CD14-positive monocyte (primary cell): ENCODE data around the gene LSM4. TPM values are rescaled to one million over a fixed set of nuclear protein-coding genes. Genes with fewer than 3 reads are reported as not detected.

Experiments
- DNase-seq, 3 donors: peaks; one replicate each; pipeline ENCODE4 v3.0.0-alpha.2; 2011 to 2022
- H2AFZ ChIP-seq: 2 replicates; pipeline ENCODE4 v1.6.0; 2012; ENCODE audit warnings: mild to moderate bottlenecking, low read depth, low read length, inconsistent platforms; ENCODE audit not compliant: insufficient read depth, poor library complexity, severe bottlenecking
- H3K27ac ChIP-seq, 2 donors: 1 replicate in 1 of 2; 2 replicates in 1 of 2; pipeline ENCODE4 v1.5.1; 2012 to 2013; ENCODE audit warnings: low read length in 2 of 2, control low read depth in 1 of 2, inconsistent platforms in 1 of 2, low read depth in 1 of 2, mild to moderate bottlenecking in 1 of 2
- H3K27me3 ChIP-seq, 2 donors: one replicate each; pipeline versions ENCODE4 v1.6.0 to v1.6.1; 2011 to 2013; ENCODE audit warnings: low read length in 2 of 2; ENCODE audit not compliant: control insufficient read depth in 2 of 2, insufficient read depth in 2 of 2
- H3K36me3 ChIP-seq, 2 donors: replicated peaks in 1 of 2; 1 replicate in 1 of 2; 2 replicates in 1 of 2; pipeline versions ENCODE4 v1.5.1 to v1.6.1; 2012 to 2013; ENCODE audit warnings: low read length in 2 of 2, control low read depth in 1 of 2, inconsistent platforms in 1 of 2, mild to moderate bottlenecking in 1 of 2; ENCODE audit not compliant: insufficient read depth in 2 of 2, control insufficient read depth in 1 of 2
- H3K4me1 ChIP-seq, 2 donors: 1 replicate in 1 of 2; 2 replicates in 1 of 2; pipeline versions ENCODE4 v1.5.1 to v1.6.1; 2012 to 2013; ENCODE audit warnings: low read length in 2 of 2, control low read depth in 1 of 2, inconsistent platforms in 1 of 2, mild to moderate bottlenecking in 1 of 2, moderate library complexity in 1 of 2; ENCODE audit not compliant: insufficient read depth in 2 of 2, control insufficient read depth in 1 of 2
- H3K4me2 ChIP-seq: replicated peaks from 2 replicates; pipeline ENCODE3; 2012; ENCODE audit warnings: low read length, moderate library complexity, mild to moderate bottlenecking; ENCODE audit not compliant: poor library complexity, severe bottlenecking; ENCODE audit errors: extremely low read depth
- H3K4me3 ChIP-seq, 3 experiments: fragments of 200-600 bp in 1 of 3; sonication (generic) in 1 of 3; replicated peaks in 1 of 3; 1 replicate in 2 of 3; 2 replicates in 1 of 3; pipeline ENCODE4 v1.5.1; 2011 to 2013; ENCODE audit warnings: low read length in 3 of 3, mild to moderate bottlenecking in 3 of 3, control low read depth in 2 of 3, low read depth in 2 of 3, inconsistent platforms in 1 of 3, moderate library complexity in 1 of 3
- H3K79me2 ChIP-seq: 2 replicates; pipeline ENCODE4 v1.6.0; 2012; ENCODE audit warnings: mild to moderate bottlenecking, control low read depth, inconsistent platforms, low read length, moderate library complexity; ENCODE audit not compliant: insufficient read depth
- H3K9ac ChIP-seq: 2 replicates; pipeline ENCODE4 v1.6.0; 2017; ENCODE audit warnings: low read length, mild to moderate bottlenecking; ENCODE audit not compliant: insufficient read depth, poor library complexity, severe bottlenecking
- H3K9me3 ChIP-seq, 2 donors: replicated peaks in 1 of 2; 1 replicate in 1 of 2; 2 replicates in 1 of 2; pipeline versions ENCODE4 v1.5.1 to v1.6.1; 2012 to 2013; ENCODE audit warnings: low read length in 2 of 2, control low read depth in 1 of 2; ENCODE audit not compliant: control insufficient read depth in 1 of 2, insufficient read depth in 1 of 2
- H4K20me1 ChIP-seq: 2 replicates; pipeline ENCODE4 v1.6.0; 2012; ENCODE audit warnings: mild to moderate bottlenecking, low read length, control low read depth, moderate library complexity; ENCODE audit not compliant: insufficient read depth
- H3K27ac Mint-ChIP-seq, 7 donors: one replicate each; pipeline ENCODE4 v1.8.0; 2020; ENCODE audit warnings: mild to moderate bottlenecking in 7 of 7, mixed read lengths in 7 of 7, moderate library complexity in 6 of 7, inconsistent platforms in 2 of 7
- H3K27me3 Mint-ChIP-seq, 3 donors: one replicate each; pipeline ENCODE4 v1.8.0; 2021 to 2022; ENCODE audit warnings: low read depth in 3 of 3, mild to moderate bottlenecking in 3 of 3, mixed read lengths in 3 of 3, moderate library complexity in 3 of 3, inconsistent platforms in 1 of 3
- H3K36me3 Mint-ChIP-seq, 2 donors: one replicate each; pipeline ENCODE4 v1.8.0; 2020; ENCODE audit warnings: mixed read lengths in 2 of 2, inconsistent platforms in 1 of 2, mild to moderate bottlenecking in 1 of 2
- H3K4me1 Mint-ChIP-seq: one replicate; pipeline ENCODE4 v1.8.0; 2020; ENCODE audit warnings: mild to moderate bottlenecking, mixed read lengths
- H3K4me3 Mint-ChIP-seq, 2 donors: one replicate each; pipeline ENCODE4 v1.8.0; 2020; ENCODE audit warnings: mild to moderate bottlenecking in 2 of 2, mixed read lengths in 2 of 2, moderate library complexity in 1 of 2
- H3K9me3 Mint-ChIP-seq, 7 donors: one replicate each; pipeline ENCODE4 v1.8.0; 2020 to 2022; ENCODE audit warnings: mixed read lengths in 7 of 7, mild to moderate bottlenecking in 6 of 7, moderate library complexity in 6 of 7, inconsistent platforms in 2 of 7
- CTCF ChIP-seq: fragments of 200-600 bp; IDR thresholded peaks from one replicate; pipeline ENCODE4 v1.8.0; 2022; ENCODE audit warnings: antibody characterized with exemption, mild to moderate bottlenecking
- whole genome bisulfite sequencing: methylation state at CpG from one replicate; pipeline ENCODE4 v1.1.5; 2013; ENCODE audit warnings: missing lambda C conversion rate; ENCODE audit not compliant: insufficient coverage; 5-methylcytosine and 5-hydroxymethylcytosine counted together
- intact Hi-C, 2 donors: fragments of 100-400 bp; cut with micrococcal nuclease; formaldehyde crosslinking; loops; one replicate each; pipeline versions ENCODE4 v1.15.0 to v1.15.1; 2023
- polyA plus RNA-seq, 3 donors: library from polyadenylated mRNA; depleted of rRNA in 1 of 3; unstranded in 2 of 3; stranded (reverse) in 1 of 3; fragments of 300-500 nt in 2 of 3; fragments of >200 nt in 1 of 3; fragmentation: Illumina TruSeq in 2 of 3; gene quantifications; 1 replicate in 2 of 3; 2 replicates in 1 of 3; pipeline ENCODE4 v1.2.3, GENCODE V29; 2012 to 2021

LSM4 gene
- polyA plus RNA-seq, 3 donors: 66.5 to 143 (median 97.0) TPM

GRCh38 chr19:18269070-18269723 lies 53.7 kb downstream of the LSM4 start:
- WGBS: 0% methylated on average over 2 of the region's 2 CpGs
- Histone ChIP-seq H2AFZ (no peak overlapping the region), H3K79me2 (no peaks in the 10 kb centered on the region), H3K36me3 (peaks cover 5 to 24% of the 10 kb centered on the region in 2 donors), H3K27ac (no peak overlapping the region), H3K4me3 (no peak overlapping the region), H3K4me2 (no peak overlapping the region), H3K9ac (no peak overlapping the region), H3K27me3 (no peaks in the 10 kb centered on the region), H3K9me3 (no peaks in the 10 kb centered on the region), H4K20me1 (peaks cover 50% of the 10 kb centered on the region), H3K4me1 (peaks cover 7 to 10% of the 10 kb centered on the region in 2 donors)
- no peaks in the 10 kb centered on the region for H3K9me3 Mint-ChIP-seq
- peaks cover 10% of the 10 kb centered on the region for H3K4me1 Mint-ChIP-seq
- peaks cover 0 to 8% (median 0%) of the 10 kb centered on the region in 3 donors for H3K27me3 Mint-ChIP-seq
- intact Hi-C loops: no loop called here
- H3K4me3 Mint-ChIP-seq: no peak overlapping the region
- DNase-seq: no peak
- H3K36me3 Mint-ChIP-seq: peaks cover 27 to 31% of the 10 kb centered on the region in 2 donors
- H3K27ac Mint-ChIP-seq: peak overlapping the region in 4 of 7 donors; percentile 17 to 82 (median 72)
- no peak for TF ChIP-seq CTCF

GRCh38 chr19:18266771-18267686 lies 55.8 kb downstream of the LSM4 start:
- DNase-seq: no peak
- no peaks in the 10 kb centered on the region for H3K27me3 ChIP-seq
- H3K4me1 ChIP-seq: peaks cover 7 to 8% of the 10 kb centered on the region in 2 donors
- peaks cover 34% of the 10 kb centered on the region for H4K20me1 ChIP-seq
- Mint-ChIP-seq H3K36me3 (peaks cover 25 to 27% of the 10 kb centered on the region in 2 donors), H3K27me3 (peaks cover 0 to under 1% (median under 1%) of the 10 kb centered on the region in 3 donors), H3K4me1 (peaks cover 10% of the 10 kb centered on the region), H3K9me3 (no peaks in the 10 kb centered on the region), H3K4me3 (no peak overlapping the region), H3K27ac (no peak overlapping the region)
- H3K79me2 ChIP-seq: no peaks in the 10 kb centered on the region
- no peak for TF ChIP-seq CTCF
- H2AFZ ChIP-seq: no peak overlapping the region
- WGBS: 96% methylated on average over 37 of the region's 42 CpGs
- no peak overlapping the region for H3K4me3 ChIP-seq
- no peaks in the 10 kb centered on the region for H3K9me3 ChIP-seq
- no peak overlapping the region for H3K27ac ChIP-seq
- H3K36me3 ChIP-seq: peaks cover 5 to 24% of the 10 kb centered on the region in 2 donors
- intact Hi-C loops: no loop called here
- H3K4me2 ChIP-seq: no peak overlapping the region
- no peak overlapping the region for H3K9ac ChIP-seq
